Activated naive CD8-positive, alpha-beta T cell (primary cell): ENCODE data around the gene CST9.

Experiments
- H3K27ac Mint-ChIP-seq: one replicate; pipeline ENCODE4 v1.8.0; 2021; ENCODE audit warnings: mixed read lengths
- H3K27me3 Mint-ChIP-seq: one replicate; pipeline ENCODE4 v1.8.0; 2021; ENCODE audit warnings: mixed read lengths
- H3K36me3 Mint-ChIP-seq: one replicate; pipeline ENCODE4 v1.8.0; 2021; ENCODE audit warnings: mixed read lengths
- H3K4me1 Mint-ChIP-seq: one replicate; pipeline ENCODE4 v1.8.0; 2021; ENCODE audit warnings: low read depth, mixed read lengths
- H3K4me3 Mint-ChIP-seq: one replicate; pipeline ENCODE4 v1.8.0; 2021; ENCODE audit warnings: mild to moderate bottlenecking, mixed read lengths
- H3K9me3 Mint-ChIP-seq: one replicate; pipeline ENCODE4 v1.8.0; 2021; ENCODE audit warnings: low read depth, mixed read lengths

The CST9 gene

GRCh38 chr20:23568320-23568970 is 37.3 kb downstream of the CST9 start, which contains the start of gene CST9L:
Gene CST9L, minus strand, starts transcription at chr20:23568484. Its CDS starts 34 bp downstream, at chr20:23568450.
- Mint-ChIP-seq H3K4me3 (no peak within 1 kb of the TSS), H3K36me3 (no peaks in the 10 kb centered on the region), H3K4me1 (no peaks in the 10 kb centered on the region), H3K27ac (no peak within 1 kb of the TSS), H3K9me3 (no peaks in the 10 kb centered on the region), H3K27me3 (peaks cover 1% of the 10 kb centered on the region)

GRCh38 chr20:23566199-23566932 is 39.4 kb downstream of the CST9 start:
- Mint-ChIP-seq H3K4me3 (no peak overlapping the region), H3K36me3 (no peaks in the 10 kb centered on the region), H3K4me1 (no peaks in the 10 kb centered on the region), H3K27me3 (peaks cover 1% of the 10 kb centered on the region), H3K9me3 (peaks cover 8% of the 10 kb centered on the region), H3K27ac (no peak overlapping the region)

DNA sequence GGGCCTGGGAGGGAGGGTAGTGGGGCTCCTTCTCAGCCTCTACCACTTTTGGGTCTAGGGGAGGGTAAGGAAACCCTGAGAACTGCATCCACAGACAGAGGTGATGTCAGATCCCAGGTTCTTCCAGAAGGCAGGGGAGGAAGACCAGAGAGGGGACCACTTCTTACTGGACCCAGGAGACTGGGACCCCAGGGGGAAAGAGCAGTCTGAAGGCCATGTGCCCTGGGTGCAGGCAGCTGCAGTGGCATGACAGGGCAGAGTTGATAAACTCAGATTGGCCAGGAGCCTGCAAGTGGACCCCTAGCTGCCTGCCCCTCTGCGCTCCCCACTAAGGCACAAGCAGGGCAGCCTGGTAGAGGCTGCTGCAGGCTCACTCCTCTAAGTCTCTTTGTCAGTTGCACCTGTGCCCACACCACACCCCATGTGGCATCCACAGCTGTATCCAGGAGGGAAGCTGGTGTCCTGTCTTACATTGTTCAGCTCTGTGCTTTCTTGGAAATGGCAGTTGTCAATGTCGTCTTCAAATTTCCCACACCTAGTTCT is 40.1 kb downstream of the CST9 start:
- H3K4me3 Mint-ChIP-seq: no peak overlapping the region
- peaks cover 8% of the 10 kb centered on the region for H3K9me3 Mint-ChIP-seq
- no peak overlapping the region for H3K27ac Mint-ChIP-seq
- peaks cover 1% of the 10 kb centered on the region for H3K27me3 Mint-ChIP-seq
- no peaks in the 10 kb centered on the region for H3K4me1 Mint-ChIP-seq
- no peaks in the 10 kb centered on the region for H3K36me3 Mint-ChIP-seq

DNA sequence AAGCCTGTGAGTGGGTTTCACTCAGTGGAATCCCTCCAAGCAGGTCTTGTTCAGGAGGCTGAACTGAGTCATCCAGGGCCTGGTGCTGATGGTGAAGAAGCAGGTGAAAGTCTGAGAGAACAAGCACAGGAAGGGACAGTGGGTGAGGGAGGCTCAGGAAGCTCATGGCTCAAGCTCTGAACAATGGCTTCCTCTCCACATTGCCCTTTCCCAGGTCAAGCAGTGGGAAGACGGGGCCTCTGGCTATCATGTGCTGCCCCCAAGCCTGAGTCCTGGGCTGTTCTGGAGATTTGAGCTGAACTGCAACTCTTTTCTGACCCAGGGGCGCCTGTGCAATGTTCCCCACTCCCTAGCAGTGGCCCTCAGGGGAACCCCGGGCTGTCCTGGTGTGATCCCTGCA is 40.8 kb downstream of the CST9 start:
- Mint-ChIP-seq H3K9me3 (peaks cover 8% of the 10 kb centered on the region), H3K27ac (no peak overlapping the region), H3K36me3 (no peaks in the 10 kb centered on the region), H3K4me3 (no peak overlapping the region), H3K27me3 (peaks cover 3% of the 10 kb centered on the region), H3K4me1 (no peaks in the 10 kb centered on the region)

DNA sequence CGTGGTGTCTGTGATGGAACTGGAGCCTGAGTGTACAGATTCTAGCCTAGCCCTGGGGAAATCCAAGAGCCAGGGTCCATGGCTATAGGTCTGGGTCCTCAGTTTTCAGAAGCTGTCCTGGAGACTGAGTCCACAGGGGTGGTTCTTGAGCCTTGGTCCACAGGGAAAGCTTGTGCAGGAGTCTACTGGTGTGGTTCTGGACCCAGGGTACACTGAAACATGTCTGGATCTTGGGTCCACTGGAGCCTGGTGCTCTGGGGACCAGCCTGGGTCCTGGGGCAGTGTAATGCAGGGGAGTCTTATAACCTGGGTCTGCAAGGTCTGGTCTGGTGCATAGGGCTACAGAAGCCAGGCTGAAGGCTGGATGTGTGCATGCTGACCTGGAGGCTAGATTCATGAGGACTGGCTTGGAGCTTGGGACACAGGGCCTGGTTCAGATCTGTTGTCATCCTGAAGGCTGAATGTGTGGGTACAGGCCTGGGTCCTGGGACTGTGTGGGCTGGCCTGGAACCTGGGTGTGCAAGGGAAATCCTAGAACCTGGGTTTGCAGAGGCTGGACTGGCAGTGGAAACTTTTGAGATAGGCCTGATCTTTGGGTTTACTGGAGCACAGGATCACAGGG is 42.9 kb downstream of the CST9 start:
- no peaks in the 10 kb centered on the region for H3K36me3 Mint-ChIP-seq
- H3K9me3 Mint-ChIP-seq: peaks cover 13% of the 10 kb centered on the region
- no peak overlapping the region for H3K27ac Mint-ChIP-seq
- H3K4me3 Mint-ChIP-seq: no peak overlapping the region
- H3K4me1 Mint-ChIP-seq: no peaks in the 10 kb centered on the region
- peaks cover 3% of the 10 kb centered on the region for H3K27me3 Mint-ChIP-seq

- peaks cover 4% of the 10 kb centered on the region for H3K9me3 Mint-ChIP-seq
- no peak overlapping the region for H3K4me3 Mint-ChIP-seq
- H3K27ac Mint-ChIP-seq: no peak overlapping the region
- H3K4me1 Mint-ChIP-seq: no peaks in the 10 kb centered on the region
- no peaks in the 10 kb centered on the region for H3K36me3 Mint-ChIP-seq
- H3K27me3 Mint-ChIP-seq: no peaks in the 10 kb centered on the region
Measured at GRCh38 chr20:23554401-23554800, 51.3 kb downstream of the CST9 start.
